D721Med (cell line): ENCODE data around the gene DYNLT1.

Experiments
- DNase-seq: peaks from one replicate; pipeline ENCODE4 v3.0.0; 2011; ENCODE audit warnings: low spot score; ENCODE audit not compliant: insufficient read length
- FAIRE-seq: peaks from 2 replicates; lab custom pipeline; 2011; peaks lifted over from hg19 to GRCh38; lab: Jason Lieb, UNC
- CTCF ChIP-seq: IDR thresholded peaks from 2 replicates; pipeline ENCODE4 v1.5.1; 2012; ENCODE audit warnings: mild to moderate bottlenecking, control low read depth; ENCODE audit not compliant: insufficient read depth; ENCODE audit errors: missing control alignments

DYNLT1 gene

DNA sequence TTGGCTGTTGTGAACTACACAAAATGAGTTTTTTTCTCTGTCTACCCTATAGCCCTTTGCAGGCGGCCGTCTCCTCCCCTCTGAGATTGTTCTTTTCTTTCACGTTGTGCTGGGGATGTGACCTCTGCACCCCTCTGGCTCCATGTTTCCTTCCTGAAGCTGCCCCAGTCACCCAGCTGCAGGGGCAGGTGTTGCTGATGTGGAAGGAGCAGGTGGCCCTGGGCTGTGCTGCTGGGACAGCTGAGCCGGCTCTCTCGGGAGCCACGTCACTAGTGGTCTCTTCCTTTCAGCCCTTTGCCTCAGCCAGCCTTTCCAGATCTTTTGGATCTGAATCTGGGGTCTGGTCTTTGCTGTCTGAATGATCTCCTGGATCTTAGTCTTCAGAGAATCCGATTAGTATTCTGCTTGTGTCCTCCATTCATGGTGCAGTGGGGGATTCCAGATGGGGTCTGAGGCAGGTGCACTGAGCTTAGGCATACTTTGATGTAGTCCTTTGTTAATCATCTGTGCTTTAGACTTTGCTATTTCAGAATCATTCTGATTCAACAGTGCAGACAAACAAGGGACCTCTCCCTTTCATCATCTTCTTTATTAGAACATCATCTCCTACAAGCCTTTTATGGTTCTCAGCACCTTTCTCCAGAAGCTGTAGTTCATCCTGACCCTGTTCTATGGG, 53.3 kb downstream of the DYNLT1 start:
- DNase-seq: no peak
- FAIRE-seq: no peak

GRCh38 chr6:158589366-158589765, 55.2 kb downstream of the DYNLT1 start:
- DNase-seq: no peak
- FAIRE-seq: no peak
- TF ChIP-seq CTCF: no peak

More for the DNA sequence above, 53.3 kb downstream of the DYNLT1 start:
- TF ChIP-seq CTCF: no peak

DNA sequence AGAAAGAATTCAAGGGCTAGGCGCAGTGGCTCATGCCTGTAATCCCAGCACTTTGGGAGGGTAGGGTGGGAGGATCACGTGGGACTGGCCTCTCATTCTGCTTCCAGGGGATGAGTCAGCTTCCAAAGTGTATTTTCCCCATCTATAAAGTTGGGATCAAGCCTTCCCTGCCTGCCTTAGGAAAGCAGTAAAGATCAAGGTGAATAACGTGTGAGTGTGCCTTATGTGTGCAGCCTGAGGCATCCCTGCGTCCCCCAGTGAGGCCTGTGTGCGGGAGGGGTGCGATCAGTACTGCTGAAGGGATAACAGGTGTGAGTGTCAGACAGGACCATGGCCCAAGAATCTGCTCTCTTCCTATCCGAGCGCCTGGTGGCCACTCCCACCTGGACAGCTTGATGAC, 57.9 kb downstream of the DYNLT1 start:
- no peak for TF ChIP-seq CTCF

More for the DNA sequence above, 57.9 kb downstream of the DYNLT1 start:
- DNase-seq (no peak), FAIRE-seq (no peak)
